Kidney (tissue), 14 donors: ENCODE data around the gene S1PR5. TPM values are rescaled to one million over a fixed set of nuclear protein-coding genes. Genes with fewer than 3 reads are reported as not detected.
A peak's percentile ranks its signal among the peaks of the same experiment; 100 is the strongest.

Experiments
- DNase-seq, 5 donors: peaks; one replicate each; pipeline ENCODE4 v3.0.0-alpha.2; 2013 to 2020
- FAIRE-seq: peaks from 2 replicates; lab custom pipeline; 2012; peaks lifted over from hg19 to GRCh38; lab: Jason Lieb, UNC
- H3K27ac ChIP-seq, 2 donors: one replicate each; pipeline ENCODE4 v1.7.0; 2013; ENCODE audit warnings: low read depth in 2 of 2, low read length in 2 of 2, inconsistent platforms in 1 of 2
- H3K27me3 ChIP-seq: one replicate; pipeline ENCODE4 v1.7.1; 2013; ENCODE audit warnings: low read length, inconsistent platforms; ENCODE audit not compliant: control insufficient read depth, insufficient read depth
- H3K36me3 ChIP-seq, 3 donors: one replicate each; pipeline versions ENCODE4 v1.7.0 to v1.7.1; 2013; ENCODE audit warnings: low read length in 3 of 3, control low read depth in 1 of 3, inconsistent platforms in 1 of 3; ENCODE audit not compliant: insufficient read depth in 3 of 3, control insufficient read depth in 2 of 3
- H3K4me1 ChIP-seq, 3 donors: one replicate each; pipeline versions ENCODE4 v1.7.0 to v1.7.1; 2013; ENCODE audit warnings: low read length in 3 of 3, inconsistent platforms in 1 of 3, low read depth in 1 of 3; ENCODE audit not compliant: control insufficient read depth in 2 of 3, insufficient read depth in 2 of 3
- H3K4me3 ChIP-seq, 3 donors: one replicate each; pipeline versions ENCODE4 v1.7.0 to v1.8.1; 2013; ENCODE audit warnings: low read length in 3 of 3, control low read depth in 1 of 3, inconsistent platforms in 1 of 3
- H3K9ac ChIP-seq, 3 donors: one replicate each; pipeline versions ENCODE4 v1.7.0 to v1.7.1; 2013; ENCODE audit warnings: low read length in 3 of 3, control low read depth in 1 of 3, inconsistent platforms in 1 of 3
- H3K9me3 ChIP-seq, 3 donors: one replicate each; pipeline versions ENCODE4 v1.7.0 to v1.7.1; 2013; ENCODE audit warnings: low read length in 3 of 3, control low read depth in 1 of 3, inconsistent platforms in 1 of 3; ENCODE audit not compliant: control insufficient read depth in 2 of 3, insufficient read depth in 1 of 3
- intact Hi-C: fragments of 100-400 bp; cut with DNase I; formaldehyde crosslinking; loops from one replicate; pipeline ENCODE4 v1.11.1; 2022
- polyA plus RNA-seq: library from polyadenylated mRNA; stranded (reverse); fragments of 350-450 nt; fragmentation: Illumina TruSeq; extraction: RNeasy Lipid Tissue Mini Kit (QIAGEN cat#74804); gene quantifications from one replicate; pipeline ENCODE4 v1.2.3, GENCODE V29; 2014; ENCODE audit warnings: low read depth, low replicate concordance; ENCODE audit not compliant: insufficient read depth
- total RNA-seq: library from RNA; stranded (reverse); fragmentation: NEBNext Ultra II Directional; extraction: Animal tissue kit (Norgen Biotek cat#: 25700); gene quantifications from one replicate; pipeline ENCODE4 v1.2.1, GENCODE V29; 2021
- TF ChIP-seq, protein P1 (sequence below): IDR thresholded peaks from 3 replicates; pipeline ENCODE4 v1.5.1; 2012; ENCODE audit warnings: mild to moderate bottlenecking, moderate library complexity, borderline replicate concordance; ENCODE audit not compliant: insufficient read depth; ENCODE audit errors: extremely low read depth
- donor health status: control.
- donor health status: control.
- donor health status: control.
- donor health status: control.
- donor health status: control.
- donor health status: DM: yes; HTN: yes; CAD: no.
- donor health status: Normal renal cell carcinoma (clear cell type).

Gene S1PR5
- total and polyA plus RNA-seq, 2 donors from 2014 or later, result 0.69 to 0.84 TPM

DNA sequence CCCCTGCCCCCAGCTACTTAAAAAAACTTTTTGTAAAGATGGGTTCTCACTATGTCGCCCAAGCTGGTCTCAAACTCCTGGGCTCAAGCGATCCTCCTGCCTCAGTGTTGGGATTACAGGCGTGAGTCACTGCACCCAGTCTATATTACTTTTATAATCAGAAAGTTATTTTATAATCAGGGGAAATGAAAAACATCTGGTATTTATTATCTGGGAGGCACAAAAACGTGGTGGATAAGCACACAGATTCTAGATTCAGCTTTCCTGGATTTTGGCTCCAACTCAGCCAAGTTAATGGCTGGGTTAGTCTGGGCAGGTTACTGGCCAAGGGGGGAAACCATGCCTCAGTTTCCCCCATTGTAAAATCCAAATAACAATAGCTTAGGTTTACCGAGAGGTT lies 38.8 kb downstream of the S1PR5 start:
- H3K36me3 ChIP-seq, result no peaks in the 10 kb centered on the region
- no peaks in the 10 kb centered on the region for H3K9me3 ChIP-seq
- H3K4me3 ChIP-seq, result peak overlapping the region in 2 of 3 donors; percentile 9 to 37
- no peaks in the 10 kb centered on the region for H3K27me3 ChIP-seq
- intact Hi-C loops, result no loop called here
- H3K9ac ChIP-seq, result peak overlapping the region in 1 of 3 donors; percentile 55
- H3K4me1 ChIP-seq, result peaks cover 0 to 6% (median 0%) of the 10 kb centered on the region in 3 donors
- TF ChIP-seq, protein P1, sequence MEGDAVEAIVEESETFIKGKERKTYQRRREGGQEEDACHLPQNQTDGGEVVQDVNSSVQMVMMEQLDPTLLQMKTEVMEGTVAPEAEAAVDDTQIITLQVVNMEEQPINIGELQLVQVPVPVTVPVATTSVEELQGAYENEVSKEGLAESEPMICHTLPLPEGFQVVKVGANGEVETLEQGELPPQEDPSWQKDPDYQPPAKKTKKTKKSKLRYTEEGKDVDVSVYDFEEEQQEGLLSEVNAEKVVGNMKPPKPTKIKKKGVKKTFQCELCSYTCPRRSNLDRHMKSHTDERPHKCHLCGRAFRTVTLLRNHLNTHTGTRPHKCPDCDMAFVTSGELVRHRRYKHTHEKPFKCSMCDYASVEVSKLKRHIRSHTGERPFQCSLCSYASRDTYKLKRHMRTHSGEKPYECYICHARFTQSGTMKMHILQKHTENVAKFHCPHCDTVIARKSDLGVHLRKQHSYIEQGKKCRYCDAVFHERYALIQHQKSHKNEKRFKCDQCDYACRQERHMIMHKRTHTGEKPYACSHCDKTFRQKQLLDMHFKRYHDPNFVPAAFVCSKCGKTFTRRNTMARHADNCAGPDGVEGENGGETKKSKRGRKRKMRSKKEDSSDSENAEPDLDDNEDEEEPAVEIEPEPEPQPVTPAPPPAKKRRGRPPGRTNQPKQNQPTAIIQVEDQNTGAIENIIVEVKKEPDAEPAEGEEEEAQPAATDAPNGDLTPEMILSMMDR, result no peak
- H3K27ac ChIP-seq, result no peak overlapping the region
- FAIRE-seq, result no peak
- DNase-seq, result no peak

DNA sequence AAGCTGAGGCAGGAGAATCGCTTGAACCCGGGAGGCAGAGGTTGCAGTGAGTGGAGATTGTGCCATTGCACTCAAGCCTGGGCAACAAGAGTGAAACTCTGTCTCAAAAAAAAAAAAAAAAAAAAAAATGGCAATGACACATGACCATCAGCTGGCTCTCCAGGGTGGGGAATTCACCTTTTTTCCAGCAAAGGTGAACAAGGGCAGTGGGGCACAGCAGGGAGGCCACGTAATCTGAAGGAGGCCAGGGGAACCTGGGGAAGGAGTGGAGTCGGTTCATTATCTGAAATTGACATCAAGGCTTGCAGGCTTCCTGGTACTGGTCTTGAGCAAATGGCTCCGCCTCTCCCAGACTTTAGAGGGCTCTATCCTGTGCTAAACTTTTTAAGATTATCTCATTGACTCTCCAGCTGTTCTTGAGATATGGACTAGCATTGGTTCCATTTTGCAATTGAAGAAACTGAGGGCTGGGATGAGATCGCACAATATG lies 42.2 kb downstream of the S1PR5 start:
- Histone ChIP-seq H3K27ac (no peak overlapping the region), H3K27me3 (no peaks in the 10 kb centered on the region), H3K9me3 (no peaks in the 10 kb centered on the region), H3K4me3 (no peak overlapping the region), H3K36me3 (no peaks in the 10 kb centered on the region), H3K9ac (no peak overlapping the region), H3K4me1 (peaks cover 0 to 6% (median 0%) of the 10 kb centered on the region in 3 donors)
- TF ChIP-seq, protein P1, result no peak
- FAIRE-seq (no peak), DNase-seq (no peak)
- intact Hi-C loops, result no loop called here

GRCh38 chr19:10473192-10473591 lies 44.1 kb downstream of the S1PR5 start:
- TF ChIP-seq, protein P1, result no peak
- no peak overlapping the region for H3K27ac ChIP-seq
- no peak overlapping the region for H3K9ac ChIP-seq
- no peaks in the 10 kb centered on the region for H3K9me3 ChIP-seq
- no peaks in the 10 kb centered on the region for H3K27me3 ChIP-seq
- FAIRE-seq (no peak), DNase-seq (no peak)
- H3K4me3 ChIP-seq, result no peak overlapping the region
- no peaks in the 10 kb centered on the region for H3K36me3 ChIP-seq
- intact Hi-C loops, result no loop called here
- no peaks in the 10 kb centered on the region for H3K4me1 ChIP-seq

DNA sequence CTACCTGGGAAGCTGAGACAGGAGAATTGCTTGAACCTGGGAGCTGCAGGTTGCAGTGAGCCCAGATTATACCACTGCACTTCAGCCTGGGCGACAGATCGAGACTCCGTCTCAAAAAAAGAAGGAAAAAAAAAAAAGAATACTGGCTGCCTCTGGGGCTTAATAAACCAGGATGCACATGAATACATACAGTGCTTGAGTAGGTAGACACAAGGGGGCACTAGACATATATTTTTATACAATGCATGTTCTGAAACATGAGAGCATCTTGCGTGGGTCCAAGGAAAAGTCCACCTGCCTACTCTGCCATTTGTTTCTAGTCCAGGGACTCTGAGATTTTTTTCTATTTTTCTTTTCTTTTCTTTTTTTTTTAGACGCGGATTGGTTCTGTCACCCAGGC lies 45.3 kb downstream of the S1PR5 start:
- no peaks in the 10 kb centered on the region for H3K4me1 ChIP-seq
- FAIRE-seq (no peak), DNase-seq (peak in 1 of 5 donors; percentile 56)
- H3K36me3 ChIP-seq, result no peaks in the 10 kb centered on the region
- H3K27me3 ChIP-seq, result no peaks in the 10 kb centered on the region
- H3K9ac ChIP-seq, result no peak overlapping the region
- no peaks in the 10 kb centered on the region for H3K9me3 ChIP-seq
- H3K4me3 ChIP-seq, result no peak overlapping the region
- TF ChIP-seq, protein P1, result no peak
- intact Hi-C loops, result no loop called here
- H3K27ac ChIP-seq, result no peak overlapping the region
